Ectodermal cell (in vitro differentiated cells): ENCODE measurements around the gene NEDD8.

Experiments used
- H3K27ac ChIP-seq: 2 replicates; pipeline ENCODE4 v1.7.0; 2013; ENCODE audit warnings: mild to moderate bottlenecking, low read depth, low read length; ENCODE audit not compliant: insufficient read depth, poor library complexity, severe bottlenecking
- H3K27me3 ChIP-seq: 2 replicates; pipeline ENCODE4 v1.7.0; 2013; ENCODE audit warnings: mild to moderate bottlenecking, low read length; ENCODE audit not compliant: insufficient read depth, control insufficient read depth, poor library complexity, severe bottlenecking
- H3K36me3 ChIP-seq: one replicate; pipeline ENCODE4 v1.7.0; 2013; ENCODE audit warnings: low read length; ENCODE audit not compliant: control insufficient read depth, insufficient read depth
- H3K4me1 ChIP-seq: one replicate; pipeline ENCODE4 v1.7.0; 2013; ENCODE audit warnings: low read length; ENCODE audit not compliant: control insufficient read depth, insufficient read depth
- H3K4me3 ChIP-seq: 2 replicates; pipeline ENCODE4 v1.7.0; 2013; ENCODE audit warnings: low read depth, low read length, control low read depth; ENCODE audit not compliant: insufficient read depth
- H3K9me3 ChIP-seq: 2 replicates; pipeline ENCODE4 v1.7.0; 2013; ENCODE audit warnings: mild to moderate bottlenecking, low read length, moderate library complexity; ENCODE audit not compliant: control insufficient read depth
- WGBS, 2 experiments: methylation state at CpG; one replicate each; pipeline ENCODE4 v1.1.7; 2013; ENCODE audit warnings: missing lambda C conversion rate in 2 of 2; 5-methylcytosine and 5-hydroxymethylcytosine counted together

Gene NEDD8

GRCh38 chr14:24179961-24180796 lies 52.0 kb downstream of the NEDD8 start:
- 93 to 95% methylated on average over 18 of the region's 18 CpGs for WGBS, 2 experiments
- peaks cover 21% of the 10 kb centered on the region for H3K36me3 ChIP-seq
- no peak overlapping the region for H3K4me3 ChIP-seq
- H3K27me3 ChIP-seq: no peaks in the 10 kb centered on the region
- H3K27ac ChIP-seq: no peak overlapping the region
- H3K4me1 ChIP-seq: no peaks in the 10 kb centered on the region
- no peaks in the 10 kb centered on the region for H3K9me3 ChIP-seq

DNA sequence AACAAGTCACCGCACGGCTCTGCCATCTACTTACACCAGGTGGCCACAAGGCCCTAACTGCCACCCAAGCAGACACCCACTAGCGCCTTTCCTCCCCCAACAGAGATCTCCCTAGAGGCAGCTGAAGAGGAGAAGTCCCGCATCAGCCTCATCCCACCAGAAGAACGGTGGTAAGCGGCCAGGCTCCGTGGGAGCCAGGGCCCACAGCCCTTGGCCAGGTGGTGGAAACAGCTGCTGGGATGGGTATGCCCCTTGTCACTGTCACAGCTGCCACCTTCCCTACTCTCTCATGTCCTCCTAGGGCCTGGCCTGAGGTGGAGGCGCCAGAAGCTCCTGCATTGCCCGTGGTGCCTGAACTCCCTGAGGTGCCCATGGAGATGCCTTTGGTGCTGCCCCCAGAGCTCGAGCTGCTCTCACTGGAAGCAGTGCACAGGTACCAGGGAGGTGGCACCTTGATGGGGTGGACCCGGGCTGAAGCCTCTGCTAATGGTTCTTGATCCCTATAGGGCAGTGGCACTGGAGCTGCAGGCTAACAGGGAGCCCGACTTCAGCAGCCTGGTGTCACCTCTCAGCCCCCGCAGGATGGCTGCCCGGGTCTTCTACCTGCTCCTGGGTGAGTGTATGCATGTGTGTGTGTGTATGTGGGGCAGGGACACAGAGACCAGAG lies 52.7 kb downstream of the NEDD8 start:
- Histone ChIP-seq H3K36me3 (peaks cover 21% of the 10 kb centered on the region), H3K4me3 (no peak overlapping the region)

DNA sequence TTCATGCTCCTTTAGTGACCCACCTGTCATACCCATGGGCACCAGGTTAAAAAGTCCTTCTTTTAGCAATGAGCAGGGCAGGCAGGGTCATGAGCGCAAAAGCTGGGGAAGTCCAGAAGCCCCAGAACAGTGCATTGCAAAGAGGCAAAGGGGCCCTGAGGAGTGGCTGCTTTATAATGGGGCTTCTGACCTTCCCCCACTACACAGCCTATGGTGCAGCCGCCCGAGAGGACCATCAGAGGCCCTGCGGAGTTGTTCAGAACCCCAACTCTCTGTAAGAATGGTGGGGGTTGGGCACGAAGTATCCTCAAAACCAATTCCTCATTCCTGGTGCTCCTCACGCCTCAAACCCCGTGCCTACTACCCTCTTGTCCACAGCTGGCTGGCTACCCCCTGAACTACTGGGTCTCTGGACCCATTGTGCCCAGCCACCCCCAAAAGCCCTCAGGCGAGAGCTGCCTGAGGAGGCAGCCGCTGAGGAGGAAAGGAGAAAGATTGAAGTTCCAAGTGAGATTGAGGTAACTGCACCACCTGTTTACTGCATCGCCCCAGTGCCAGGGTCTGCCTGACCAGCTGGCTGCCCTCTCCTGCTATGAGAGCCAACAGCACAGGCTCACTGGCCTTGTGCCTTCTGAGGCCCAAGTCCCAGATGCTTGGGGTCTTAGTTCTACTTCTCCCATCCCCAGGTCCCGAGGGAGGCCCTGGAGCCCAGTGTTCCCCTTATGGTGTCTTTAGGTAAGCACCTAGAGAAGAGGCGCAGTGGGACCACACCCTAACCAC lies 53.6 kb downstream of the NEDD8 start:
- no peaks in the 10 kb centered on the region for H3K27me3 ChIP-seq
- no peaks in the 10 kb centered on the region for H3K9me3 ChIP-seq
- H3K36me3 ChIP-seq: peaks cover 21% of the 10 kb centered on the region
- H3K4me1 ChIP-seq: no peaks in the 10 kb centered on the region
- 91 to 95% methylated on average over 12 of the region's 12 CpGs for WGBS, 2 experiments
- H3K27ac ChIP-seq: no peak overlapping the region
- no peak overlapping the region for H3K4me3 ChIP-seq

More for the DNA sequence above, 52.7 kb downstream of the NEDD8 start:
- Histone ChIP-seq H3K4me1 (no peaks in the 10 kb centered on the region), H3K27me3 (no peaks in the 10 kb centered on the region), H3K27ac (no peak overlapping the region), H3K9me3 (no peaks in the 10 kb centered on the region)
- 93 to 94% methylated on average over 14 of the region's 14 CpGs for WGBS, 2 experiments

DNA sequence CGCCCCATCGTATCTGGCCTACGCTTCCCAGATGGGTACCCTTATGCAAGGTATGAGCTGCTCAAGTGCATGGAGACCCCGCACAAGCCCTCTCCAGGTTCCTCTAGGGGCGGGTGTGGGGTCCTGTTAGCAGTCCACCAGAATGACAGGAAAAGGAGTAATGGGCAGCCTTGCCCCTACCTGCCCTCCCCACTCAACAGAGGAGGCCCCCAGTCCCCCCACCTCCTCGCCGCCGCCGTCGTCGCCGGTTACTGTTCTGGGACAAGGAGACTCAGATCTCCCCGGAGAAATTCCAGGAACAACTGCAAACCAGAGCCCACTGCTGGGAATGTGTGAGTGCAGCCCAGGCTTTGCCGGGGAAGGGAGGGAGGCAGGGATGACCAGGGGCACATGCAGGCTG lies 54.3 kb downstream of the NEDD8 start:
- H3K4me3 ChIP-seq: no peak overlapping the region
- H3K27ac ChIP-seq: no peak overlapping the region
- peaks cover under 1% of the 10 kb centered on the region for H3K4me1 ChIP-seq
- no peaks in the 10 kb centered on the region for H3K27me3 ChIP-seq
- WGBS, 2 experiments: 95 to 96% methylated on average over 14 of the region's 14 CpGs
- peaks cover 21% of the 10 kb centered on the region for H3K36me3 ChIP-seq
- H3K9me3 ChIP-seq: no peaks in the 10 kb centered on the region

GRCh38 chr14:24177041-24177825 lies 54.9 kb downstream of the NEDD8 start:
- Histone ChIP-seq H3K36me3 (peaks cover 21% of the 10 kb centered on the region), H3K4me3 (no peak overlapping the region), H3K27me3 (no peaks in the 10 kb centered on the region), H3K27ac (no peak overlapping the region), H3K9me3 (no peaks in the 10 kb centered on the region), H3K4me1 (peaks cover 6% of the 10 kb centered on the region)
- WGBS, 2 experiments: 89 to 94% methylated on average over 12 of the region's 12 CpGs

GRCh38 chr14:24176599-24176998 lies 55.6 kb downstream of the NEDD8 start:
- 93 to 94% methylated on average over 5 of the region's 5 CpGs for WGBS, 2 experiments
- H3K4me1 ChIP-seq: peaks cover 6% of the 10 kb centered on the region
- H3K4me3 ChIP-seq: no peak overlapping the region
- H3K9me3 ChIP-seq: no peaks in the 10 kb centered on the region
- no peak overlapping the region for H3K27ac ChIP-seq
- peaks cover 19% of the 10 kb centered on the region for H3K36me3 ChIP-seq
- H3K27me3 ChIP-seq: no peaks in the 10 kb centered on the region

DNA sequence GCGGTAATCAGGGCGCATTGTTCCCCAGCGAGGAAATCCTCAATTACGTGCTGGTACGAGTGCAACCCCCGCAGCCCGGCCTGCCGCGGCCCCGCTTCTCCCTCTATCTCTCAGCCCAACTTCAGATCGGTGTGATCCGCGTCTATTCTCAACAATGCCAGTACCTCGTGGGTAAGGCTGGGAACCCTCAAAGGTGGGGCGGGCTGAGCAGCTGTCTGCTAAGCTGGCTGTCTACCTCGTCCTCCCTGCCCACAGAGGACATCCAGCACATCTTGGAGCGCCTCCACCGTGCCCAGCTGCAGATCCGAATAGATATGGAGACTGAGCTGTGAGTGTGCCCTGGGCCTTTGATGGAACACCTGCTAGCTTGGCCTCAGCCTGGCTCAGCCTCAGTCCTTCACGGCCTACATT lies 59.3 kb downstream of the NEDD8 start:
- Histone ChIP-seq H3K36me3 (peaks cover 2% of the 10 kb centered on the region), H3K27me3 (no peaks in the 10 kb centered on the region), H3K27ac (no peak overlapping the region), H3K9me3 (no peaks in the 10 kb centered on the region), H3K4me1 (peaks cover 6% of the 10 kb centered on the region), H3K4me3 (peak overlapping the region; percentile 60)
- WGBS, 2 experiments: 91 to 93% methylated on average over 20 of the region's 20 CpGs

DNA sequence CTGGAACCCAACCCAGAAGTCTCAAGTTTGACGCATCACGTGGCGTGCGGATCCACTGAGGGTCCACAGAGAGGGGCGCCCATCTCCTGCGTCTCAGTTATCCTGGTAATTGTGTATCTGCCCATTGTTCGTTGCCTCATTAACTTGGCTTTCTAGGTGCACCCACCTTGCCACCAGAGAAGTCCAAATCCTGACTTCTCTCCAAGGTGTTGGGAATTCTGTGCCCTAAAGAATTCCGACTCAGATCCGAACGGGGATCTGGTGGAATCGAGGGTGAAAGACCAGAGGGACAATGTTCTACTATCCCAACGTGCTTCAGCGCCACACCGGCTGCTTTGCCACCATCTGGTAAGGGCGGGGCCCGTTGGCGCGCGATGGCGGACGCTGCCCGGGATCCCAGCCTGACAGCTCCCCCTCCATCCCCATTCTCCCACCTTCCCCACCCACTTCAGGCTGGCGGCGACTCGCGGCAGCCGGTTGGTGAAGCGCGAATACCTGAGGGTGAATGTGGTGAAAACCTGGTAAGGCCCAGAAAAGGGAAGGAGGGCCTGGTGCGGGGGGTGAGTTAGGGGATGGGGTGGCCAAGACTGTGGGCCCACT lies 59.8 kb downstream of the NEDD8 start:
- 78 to 83% methylated on average over 30 of the region's 30 CpGs for WGBS, 2 experiments
- H3K27me3 ChIP-seq: no peaks in the 10 kb centered on the region
- no peaks in the 10 kb centered on the region for H3K36me3 ChIP-seq
- no peak overlapping the region for H3K27ac ChIP-seq
- peaks cover 6% of the 10 kb centered on the region for H3K4me1 ChIP-seq
- H3K4me3 ChIP-seq: peak overlapping the region; percentile 60
- H3K9me3 ChIP-seq: no peaks in the 10 kb centered on the region

DNA sequence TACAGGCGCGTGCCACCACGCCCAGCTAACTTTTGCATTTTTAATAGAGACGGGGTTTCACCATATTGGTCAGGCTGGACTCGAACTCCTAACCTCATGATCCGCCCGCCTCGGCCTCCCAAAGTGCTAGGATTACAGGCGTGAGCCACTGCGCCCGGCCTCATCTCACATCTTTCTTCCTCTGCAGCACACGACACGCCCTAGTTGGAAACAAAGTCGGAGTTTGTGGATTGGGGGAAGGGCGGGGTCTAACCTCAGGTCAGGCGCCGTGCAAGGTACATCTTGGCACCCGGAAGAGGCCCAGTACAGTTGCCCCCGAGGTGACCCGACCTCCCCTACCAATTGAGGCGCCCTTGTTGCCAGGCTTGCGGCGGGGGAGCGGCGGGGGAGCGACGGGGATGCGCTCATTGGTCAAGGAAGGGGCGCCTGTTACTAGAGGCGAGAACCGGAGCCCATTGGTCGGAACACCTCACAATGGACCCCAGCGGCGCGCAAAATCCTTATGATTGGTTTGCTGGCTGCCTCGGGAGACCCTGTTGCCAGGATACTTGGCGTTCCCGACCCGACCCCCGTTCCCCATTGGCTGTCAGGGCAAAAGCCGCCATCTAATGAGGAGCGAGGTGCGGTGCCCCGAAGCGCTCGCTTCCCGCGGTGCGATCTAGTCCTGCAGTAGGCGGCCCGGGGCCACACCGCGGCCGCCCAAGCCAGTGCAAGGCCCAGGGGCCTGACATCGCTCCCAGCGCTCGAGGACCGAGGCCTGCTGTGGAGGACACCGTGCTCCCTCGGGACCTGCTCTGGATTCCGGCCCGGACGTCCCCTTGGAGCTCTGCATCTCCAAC lies 60.5 kb downstream of the NEDD8 start, which contains the start of gene REC8:
Gene REC8 (plus strand): TSS at position 659 of the 839 bp plus-strand sequence. CDS start 473 bp downstream, outside the sequence.
- peak within 1 kb of the TSS; percentile 48 for H3K27ac ChIP-seq

More for the DNA sequence above, 60.5 kb downstream of the NEDD8 start, which contains the start of gene REC8:
- 27 to 31% methylated on average over 63 of the region's 63 CpGs for WGBS, 2 experiments
- H3K4me1 ChIP-seq: peaks cover 6% of the 10 kb centered on the region
- H3K27me3 ChIP-seq: no peaks in the 10 kb centered on the region
- peak within 1 kb of the TSS; percentile 60 for H3K4me3 ChIP-seq
- H3K36me3 ChIP-seq: no peaks in the 10 kb centered on the region
- H3K9me3 ChIP-seq: no peaks in the 10 kb centered on the region
